T-helper 22 cell (primary cell): ENCODE results near the gene P2RY13.

Experiments used
- DNase-seq: peaks from one replicate; pipeline ENCODE4 v3.0.0-alpha.2; 2020; ENCODE audit warnings: low read depth

The P2RY13 gene

GRCh38 chr3:151329363-151329762 is at the start of gene P2RY13:
P2RY13 (minus strand) TSS chr3:151329549; CDS start chr3:151329528, 21 bp downstream.
- DNase-seq = no peak

DNA sequence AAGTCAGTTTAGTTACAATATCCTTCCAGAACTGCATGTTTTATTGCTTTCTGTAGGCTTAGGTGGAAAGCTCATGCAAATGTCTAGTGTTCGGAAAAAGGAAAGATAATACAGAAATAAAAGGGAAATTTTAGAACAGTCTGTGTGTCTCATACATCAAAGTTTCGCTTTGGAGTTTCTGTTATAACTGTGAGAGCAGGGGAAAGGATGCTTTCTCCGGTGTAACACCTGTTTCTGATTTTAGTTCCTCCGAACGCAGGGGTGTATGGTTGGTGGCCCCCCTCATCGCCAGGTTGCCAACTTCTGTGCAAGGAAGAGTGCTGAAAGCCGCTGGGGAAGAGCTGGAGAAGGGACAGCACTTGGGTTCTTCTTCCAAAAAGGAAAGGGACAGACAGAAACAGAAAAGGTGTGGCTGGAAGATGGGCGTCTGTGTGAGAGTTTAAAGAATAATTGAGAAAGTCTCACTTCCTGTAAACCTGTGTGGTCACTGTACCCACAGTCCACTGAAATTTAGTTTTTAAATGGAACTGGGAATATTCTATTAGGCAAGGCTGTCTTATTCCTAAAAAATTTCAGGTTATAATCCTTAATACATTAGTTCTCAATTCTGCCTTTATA is 48.5 kb upstream of the P2RY13 start:
- no peak for DNase-seq

- DNase-seq = no peak
Observed at GRCh38 chr3:151372063-151372820, 42.9 kb upstream of the P2RY13 start.

GRCh38 chr3:151371526-151371925 is 42.2 kb upstream of the P2RY13 start:
- no peak for DNase-seq

DNA sequence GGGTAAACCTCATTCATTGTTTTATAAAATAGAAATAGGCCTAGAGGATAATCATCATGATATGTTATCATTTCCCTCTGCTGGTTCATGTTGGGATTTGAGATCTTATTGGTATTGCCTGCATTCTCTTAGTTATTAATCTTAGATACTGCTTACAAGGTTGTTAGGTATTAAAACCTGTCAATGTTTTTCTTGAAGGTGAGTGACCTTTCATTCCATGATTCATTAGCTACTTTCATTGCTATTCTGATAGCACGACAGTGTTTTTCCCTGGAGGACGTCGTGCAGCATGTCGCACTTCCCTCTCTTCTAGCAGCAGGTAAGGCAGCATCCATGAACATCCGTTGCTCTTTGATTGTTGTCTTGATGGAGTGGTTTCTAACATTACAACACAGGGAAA is 38.1 kb upstream of the P2RY13 start:
- no peak for DNase-seq

- no peak for DNase-seq
Observed at GRCh38 chr3:151366993-151367392, 37.6 kb upstream of the P2RY13 start.

GRCh38 chr3:151362751-151363174 is 33.4 kb upstream of the P2RY13 start:
- DNase-seq = no peak

DNA sequence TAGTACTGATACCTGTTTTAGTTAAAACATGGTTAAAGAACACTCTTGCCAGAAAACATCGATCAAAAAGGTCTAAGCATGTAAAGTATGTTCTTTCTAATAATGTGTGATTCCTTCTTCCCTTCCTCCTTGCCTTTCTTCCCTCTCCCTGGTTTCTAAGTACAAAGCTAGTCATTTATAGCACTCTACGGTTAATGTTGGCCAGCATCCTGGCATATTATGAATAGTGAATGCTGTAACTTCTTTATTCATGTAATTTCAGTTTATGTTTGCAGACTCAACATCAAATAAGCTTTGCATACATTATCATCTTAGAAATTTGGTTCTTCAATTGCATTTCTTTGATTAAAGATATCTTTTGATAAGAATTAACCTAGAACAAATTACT is 28.1 kb upstream of the P2RY13 start:
- no peak for DNase-seq

DNA sequence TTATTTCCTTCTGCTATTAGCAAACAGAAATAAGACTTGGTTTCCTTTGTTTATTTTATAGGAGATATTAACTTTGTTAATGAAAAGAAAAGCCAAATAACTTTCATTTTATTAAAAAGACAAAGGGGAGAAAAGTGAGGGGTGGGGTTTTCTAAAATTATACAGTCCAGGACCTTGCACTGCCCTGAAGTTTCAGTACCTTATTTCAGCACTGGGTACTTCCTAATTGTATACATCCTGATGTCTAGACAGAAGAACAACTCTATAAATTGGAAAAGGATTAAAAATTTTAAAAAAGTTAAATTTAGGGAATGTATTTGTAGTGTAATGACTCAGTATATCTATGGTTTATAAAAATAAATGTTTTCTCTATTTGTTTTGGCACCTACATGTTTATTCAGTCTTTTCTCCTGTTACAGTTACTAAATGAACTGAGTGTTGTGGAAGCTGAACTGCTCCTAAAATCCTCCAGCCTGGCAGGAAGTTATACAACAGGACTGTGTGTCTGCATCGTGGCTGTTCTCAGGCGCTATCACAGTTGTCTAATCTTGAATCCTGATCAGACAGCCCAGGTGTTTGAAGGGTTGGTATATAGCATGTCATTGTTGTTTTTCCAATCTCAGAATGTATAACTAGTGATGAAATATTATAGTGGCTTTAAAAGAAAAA is 27.6 kb upstream of the P2RY13 start:
- no peak for DNase-seq

DNA sequence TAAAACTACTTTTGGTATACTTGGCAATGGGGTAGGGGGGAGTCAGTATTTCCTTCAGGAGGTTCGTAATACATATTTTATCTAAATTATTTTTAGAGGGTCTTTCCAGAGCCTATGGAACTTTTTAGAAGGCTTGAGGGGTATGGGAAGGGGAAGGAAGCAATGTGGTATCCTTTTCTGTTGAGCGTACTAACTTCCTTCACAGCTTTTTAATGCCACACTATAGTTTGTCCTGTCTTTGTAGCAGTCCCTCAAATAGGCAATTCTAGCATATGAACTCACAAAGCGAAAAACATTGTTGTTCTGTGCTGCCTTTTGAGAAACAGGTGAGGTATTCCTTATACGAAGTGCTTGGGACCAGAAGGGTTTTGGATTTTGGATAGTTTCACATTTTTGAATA is 22.3 kb upstream of the P2RY13 start:
- no peak for DNase-seq

GRCh38 chr3:151351219-151351618 is 21.9 kb upstream of the P2RY13 start:
- DNase-seq = no peak

- DNase-seq = no peak
Observed at GRCh38 chr3:151350656-151351055, 21.3 kb upstream of the P2RY13 start.

GRCh38 chr3:151347432-151347831 is 18.1 kb upstream of the P2RY13 start:
- no peak for DNase-seq

- no peak for DNase-seq
Observed at GRCh38 chr3:151346292-151346691, 16.9 kb upstream of the P2RY13 start.

DNA sequence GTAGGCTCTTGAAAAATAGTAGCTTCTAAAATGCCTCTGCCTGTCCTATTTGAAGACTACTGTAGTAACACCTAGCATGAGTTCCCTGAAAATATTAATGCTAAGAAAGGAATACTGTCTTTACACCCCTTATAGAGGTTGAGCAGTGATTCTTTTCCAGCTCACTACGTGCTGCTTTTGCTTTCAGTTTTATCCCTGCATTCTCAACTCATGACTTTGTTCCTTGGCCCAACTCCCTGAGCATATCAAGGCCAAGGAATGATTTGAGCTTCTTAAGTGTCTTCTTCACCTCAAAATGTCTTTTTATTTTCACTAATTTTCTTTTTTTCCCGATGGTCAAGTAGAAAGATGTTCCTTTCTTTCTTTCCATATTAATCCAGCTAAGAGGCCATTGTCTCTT is 16.5 kb upstream of the P2RY13 start:
- no peak for DNase-seq

- DNase-seq = no peak
Observed at GRCh38 chr3:151331696-151332095, 2.3 kb upstream of the P2RY13 start.

- no peak for DNase-seq
Observed at GRCh38 chr3:151330899-151331298, 1.6 kb upstream of the P2RY13 start.

DNA sequence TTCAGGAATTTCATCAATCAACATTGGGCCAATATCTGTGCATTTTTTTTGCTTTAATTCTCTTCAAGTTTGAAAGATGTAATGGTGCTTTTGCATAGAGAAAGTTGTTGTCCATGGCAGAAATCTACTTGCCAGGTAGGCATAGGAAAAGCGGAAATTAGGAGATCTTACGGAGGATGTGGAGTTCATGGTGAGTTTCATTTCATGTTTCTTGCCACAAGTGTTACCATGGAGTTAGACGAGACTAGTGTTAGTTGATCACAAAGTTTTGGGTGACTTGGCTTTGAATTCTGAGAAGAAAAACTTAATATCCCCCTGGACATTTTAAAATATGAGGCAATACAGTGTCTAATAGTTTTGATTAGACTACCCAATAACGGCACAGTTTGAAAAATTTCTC is 1.0 kb upstream of the P2RY13 start:
- DNase-seq = no peak

DNA sequence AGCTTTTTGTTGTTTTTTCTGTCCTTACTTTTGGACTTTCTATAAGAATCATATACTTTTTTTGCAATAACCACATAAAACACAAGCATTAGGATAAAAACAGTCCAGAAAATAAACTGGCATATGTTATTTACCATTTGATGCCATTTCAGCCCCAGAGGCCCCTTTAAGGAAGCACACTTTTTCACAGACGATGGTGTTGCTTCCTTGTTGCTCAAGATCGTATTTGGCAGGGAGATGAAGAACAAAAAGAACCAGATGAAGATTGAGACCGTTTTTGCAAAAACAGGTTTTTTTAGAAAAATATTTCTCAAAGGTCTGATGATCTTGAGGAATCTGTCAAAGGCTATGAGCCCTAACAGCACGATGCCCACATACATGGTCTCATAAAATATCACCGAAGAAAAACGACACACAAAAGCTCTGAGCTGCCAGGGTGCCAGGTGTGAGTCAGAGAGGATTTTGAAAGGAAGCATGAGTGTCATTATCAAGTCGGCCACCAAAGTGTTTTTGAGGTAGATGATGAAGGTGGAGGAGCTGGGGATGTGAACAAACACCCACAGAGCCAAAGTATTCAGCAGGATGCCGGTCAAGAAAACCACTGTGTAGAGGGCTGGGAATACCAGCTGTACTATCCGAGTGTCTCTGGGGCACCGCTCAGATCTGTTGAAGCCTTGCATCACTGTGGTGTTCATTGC is 902 bp downstream of the P2RY13 start:
- no peak for DNase-seq

DNA sequence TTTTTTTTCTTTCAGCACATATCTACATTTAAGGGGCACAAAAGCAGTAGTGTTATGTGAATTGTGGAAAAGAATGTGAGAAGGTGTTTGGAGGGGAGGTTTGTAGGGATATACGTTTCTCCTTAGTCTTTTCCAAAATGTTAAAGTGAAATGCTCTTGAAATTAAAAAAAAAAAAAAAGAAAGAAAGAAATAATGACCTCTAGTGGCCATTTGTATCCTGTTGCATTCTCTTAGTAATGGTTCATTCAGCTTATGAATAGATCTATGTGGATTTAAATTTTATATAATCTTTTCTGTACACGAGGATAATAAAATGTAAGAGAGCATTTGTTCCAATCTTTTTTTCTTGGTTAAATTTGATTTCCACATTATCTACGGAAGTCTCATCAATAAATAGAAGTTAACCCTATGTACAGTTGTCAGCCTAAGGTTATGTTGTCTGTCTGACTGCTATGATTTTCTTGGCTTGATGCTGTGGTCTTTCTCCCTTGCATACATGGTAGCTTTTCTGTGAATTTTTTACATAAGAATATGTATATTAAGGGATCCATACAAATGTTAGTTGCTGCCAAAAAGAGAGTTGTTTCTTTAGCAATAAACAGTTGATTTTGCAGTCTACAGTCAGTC is 1.7 kb downstream of the P2RY13 start:
- DNase-seq = no peak

DNA sequence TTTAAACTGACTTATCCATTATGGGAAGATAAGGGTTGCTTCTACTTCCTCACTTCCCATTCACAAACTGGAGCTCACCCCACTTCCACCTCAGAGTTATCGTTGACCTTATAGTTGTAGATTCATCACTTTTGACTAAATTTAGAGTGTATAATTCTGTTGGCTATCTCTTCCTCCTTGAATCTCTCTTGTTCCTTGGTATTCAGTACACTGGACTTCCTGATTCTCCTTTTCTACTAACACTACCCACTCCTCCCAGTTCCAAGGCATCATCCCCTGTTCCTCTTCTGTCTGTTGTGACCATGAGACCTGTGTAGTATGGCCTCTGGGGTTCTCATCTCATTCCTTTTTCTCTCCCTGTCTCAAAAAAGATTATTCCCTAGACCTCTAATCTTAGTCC is 6.8 kb downstream of the P2RY13 start:
- DNase-seq = no peak

GRCh38 chr3:151321526-151321925 is 7.8 kb downstream of the P2RY13 start:
- DNase-seq = no peak
